ENCODE measurements around the gene VTI1B. TPM values are rescaled to one million over a fixed set of nuclear protein-coding genes. Genes with fewer than 3 reads are reported as not detected.

VTI1B gene
- total and polyA plus RNA-seq, 2 donors (not counting 1 experiment from before 2014, with no cell fraction given): 19.5 to 58.8 TPM

- Mint-ChIP-seq H3K27me3 (peaks cover 8% of the 10 kb centered on the region), H3K9me3 (ENCODE audit: insufficient read depth) (peaks cover 7% of the 10 kb centered on the region), H3K4me3 (no peak overlapping the region), H3K4me1 (peaks cover 4% of the 10 kb centered on the region), H3K27ac (no peak overlapping the region)
- DNase-seq (no peak), ATAC-seq (ENCODE audit: low read depth) (no peak)
- intact Hi-C loops (cut with micrococcal nuclease): loop anchor here (2.0 to 10.0 kb wide), 2 partner anchors 38 to 540 kb away; no protein-coding TSS in a partner anchor
- Histone ChIP-seq H2AFZ (ENCODE audit: insufficient read depth, low read depth, low read length, poor library complexity, severe bottlenecking) (no peak overlapping the region), H3K4me3 (ENCODE audit: control extremely low read depth in 1 of 5, extremely low read depth in 1 of 5, insufficient read depth in 1 of 5, low read depth in 2 of 5, low read length in 4 of 5) (no peak overlapping the region), H3K4me1 (ENCODE audit: control insufficient read depth in 2 of 2, insufficient read depth in 2 of 2, low read length in 2 of 2) (peaks cover 2% of the 10 kb centered on the region in 2 donors), H3K79me2 (ENCODE audit: control insufficient read depth, insufficient read depth, low read length) (no peaks in the 10 kb centered on the region), H3K9ac (ENCODE audit: low read length) (no peak overlapping the region), H3K27ac (ENCODE audit: low read length in 2 of 2) (no peak overlapping the region), H3K9me3 (ENCODE audit: control extremely low read depth in 1 of 3, control insufficient read depth in 2 of 3, insufficient read depth in 1 of 3, low read length in 2 of 3) (peaks cover 1 to 13% (median 4%) of the 10 kb centered on the region in 3 donors), H4K20me1 (ENCODE audit: control insufficient read depth, insufficient read depth, low read length, poor library complexity, severe bottlenecking) (no peaks in the 10 kb centered on the region), H3K36me3 (replicated peaks in 1 of 2; ENCODE audit: control extremely low read depth in 1 of 2, control insufficient read depth in 1 of 2, extremely low read depth in 1 of 2, insufficient read depth in 2 of 2, low read length in 1 of 2) (no peaks in the 10 kb centered on the region), H3K27me3 (replicated peaks in 1 of 4; ENCODE audit: control extremely low read depth in 1 of 4, control insufficient read depth in 3 of 4, insufficient read depth in 4 of 4, low read length in 3 of 4) (no peaks in the 10 kb centered on the region), H3K4me2 (replicated peaks; ENCODE audit: low read depth, low read length, poor library complexity, severe bottlenecking) (no peak overlapping the region)
- no CpG with 5 or more reads among the region's 3 CpGs for WGBS (ENCODE audit: insufficient coverage)
- ChIA-PET CTCF (interaction anchor here (1.0 to 12.2 kb wide), 27 partner anchors 7 to 1345 kb away, joined by 3 to 392 read pairs (median 6); partner anchors contain the start of genes PIGH and RDH11), POLR2A (no interaction called here)
- TF ChIP-seq EZH2 (IDR thresholded peaks at IDR 0.05; ENCODE audit: borderline replicate concordance, insufficient read depth, low read depth, low read length, poor library complexity, severe bottlenecking) (no peak), CTCF (IDR thresholded peaks at IDR 0.05) (no peak)
Observed at GRCh38 chr14:67705211-67705610, 30.8 kb upstream of the VTI1B start.

GRCh38 chr14:67704484-67705089 is 30.2 kb upstream of the VTI1B start:
- Mint-ChIP-seq H3K9me3 (ENCODE audit: insufficient read depth) (peaks cover 1% of the 10 kb centered on the region), H3K27me3 (peaks cover 8% of the 10 kb centered on the region), H3K27ac (no peak overlapping the region), H3K4me3 (no peak overlapping the region), H3K4me1 (peaks cover 4% of the 10 kb centered on the region)
- intact Hi-C loops (cut with micrococcal nuclease): loop anchor here (1.0 to 10.0 kb wide), 6 partner anchors 9 to 540 kb away; partner anchors contain the start of gene RDH11
- DNase-seq (peak; percentile 77), ATAC-seq (ENCODE audit: low read depth) (peak; percentile 78)
- POLR2A ChIA-PET: no interaction called here
- Histone ChIP-seq H3K9ac (ENCODE audit: low read length) (no peak overlapping the region), H3K4me1 (ENCODE audit: control insufficient read depth in 2 of 2, insufficient read depth in 2 of 2, low read length in 2 of 2) (peaks cover 2% of the 10 kb centered on the region in 2 donors), H3K27ac (ENCODE audit: low read length in 2 of 2) (no peak overlapping the region), H3K79me2 (ENCODE audit: control insufficient read depth, insufficient read depth, low read length) (no peaks in the 10 kb centered on the region), H4K20me1 (ENCODE audit: control insufficient read depth, insufficient read depth, low read length, poor library complexity, severe bottlenecking) (no peaks in the 10 kb centered on the region), H3K9me3 (ENCODE audit: control extremely low read depth in 1 of 3, control insufficient read depth in 2 of 3, insufficient read depth in 1 of 3, low read length in 2 of 3) (peaks cover under 1 to 8% (median 4%) of the 10 kb centered on the region in 3 donors), H3K4me3 (ENCODE audit: control extremely low read depth in 1 of 5, extremely low read depth in 1 of 5, insufficient read depth in 1 of 5, low read depth in 2 of 5, low read length in 4 of 5) (no peak overlapping the region), H3K27me3 (replicated peaks in 1 of 4; ENCODE audit: control extremely low read depth in 1 of 4, control insufficient read depth in 3 of 4, insufficient read depth in 4 of 4, low read length in 3 of 4) (no peaks in the 10 kb centered on the region), H3K36me3 (replicated peaks in 1 of 2; ENCODE audit: control extremely low read depth in 1 of 2, control insufficient read depth in 1 of 2, extremely low read depth in 1 of 2, insufficient read depth in 2 of 2, low read length in 1 of 2) (no peaks in the 10 kb centered on the region), H3K4me2 (replicated peaks; ENCODE audit: low read depth, low read length, poor library complexity, severe bottlenecking) (no peak overlapping the region), H2AFZ (ENCODE audit: insufficient read depth, low read depth, low read length, poor library complexity, severe bottlenecking) (peak overlapping the region; percentile 13)
- TF ChIP-seq CTCF (IDR thresholded peaks at IDR 0.05) (peak; percentile 72), EZH2 (IDR thresholded peaks at IDR 0.05; ENCODE audit: borderline replicate concordance, insufficient read depth, low read depth, low read length, poor library complexity, severe bottlenecking) (no peak)
- CTCF ChIA-PET: interaction anchor here (0.5 to 12.2 kb wide), 43 partner anchors 8 to 1534 kb away, joined by 3 to 392 read pairs (median 4); partner anchors contain the start of genes ATP6V1D, EIF2S1, PIGH and RDH11
- 0% methylated on average over 2 of the region's 3 CpGs for WGBS (ENCODE audit: insufficient coverage)

All from B cell (primary cell).